Prostate gland (tissue), 2 donors: ENCODE results near the gene TYRP1.

Source experiments
- CTCF ChIP-seq, 4 experiments: fragments of 200-600 bp in 2 of 4; fragments of 450-650 bp in 2 of 4; sonication (generic) in 2 of 4; IDR thresholded peaks; 1 replicate in 3 of 4; 2 replicates in 1 of 4; pipeline ENCODE4 v1.5.1; 2016 to 2019; ENCODE audit warnings: antibody characterized with exemption in 4 of 4, mild to moderate bottlenecking in 2 of 4, moderate library complexity in 2 of 4
- POLR2A ChIP-seq: fragments of 450-650 bp; IDR thresholded peaks from one replicate; pipeline ENCODE4 v1.6.1; 2016; ENCODE audit warnings: antibody characterized with exemption, mild to moderate bottlenecking
- POLR2AphosphoS5 ChIP-seq: sonication (generic); formaldehyde crosslinking; IDR thresholded peaks from one replicate; pipeline ENCODE4 v1.6.1; 2017; ENCODE audit warnings: antibody characterized with exemption

DNA sequence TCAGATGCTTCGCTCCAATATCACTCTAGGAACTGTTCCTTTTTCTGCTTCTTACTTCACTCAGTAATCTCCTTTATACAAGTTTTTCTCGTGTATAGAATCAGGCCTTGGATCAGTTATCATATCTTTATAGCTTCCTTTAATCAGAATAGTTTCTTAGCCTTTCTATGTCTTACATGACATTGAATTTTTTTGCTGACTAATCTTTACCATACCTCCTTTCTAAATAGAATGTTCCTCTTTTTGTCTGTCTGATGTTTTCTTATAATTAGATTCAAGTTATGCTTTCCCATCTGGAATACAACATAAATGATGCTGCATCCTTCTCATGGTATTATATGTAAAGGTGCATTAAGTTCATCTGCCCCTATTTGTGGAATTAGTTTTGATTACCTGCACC lies 40.2 kb upstream of the TYRP1 start:
- TF ChIP-seq POLR2AphosphoS5 (no peak), CTCF (IDR thresholded peaks at IDR 0.05) (no peak), POLR2A (no peak)
